ENCODE measurements around the gene GNRHR.

- no peak for TF ChIP-seq CTCF (IDR thresholded peaks at IDR 0.05; ENCODE audit: borderline replicate concordance, extremely low read depth, low read length, poor library complexity, severe bottlenecking)
- no peak for TF ChIP-seq EZH2 (IDR thresholded peaks at IDR 0.05; ENCODE audit: borderline replicate concordance, low read depth, low read length, severe bottlenecking)
Observed at GRCh38 chr4:67714248-67714583, 40.0 kb downstream of the GNRHR start.
